Fibroblast of lung (primary cell): Measurements from ENCODE around the gene PTAR1. TPM values are rescaled to one million over a fixed set of nuclear protein-coding genes. Genes with fewer than 3 reads are reported as not detected.
A peak's percentile ranks its signal among the peaks of the same experiment; 100 is the strongest.

Experiments used
- DNase-seq, 2 donors: peaks; one replicate each; pipeline versions ENCODE4 v3.0.0 to v3.0.0-alpha.2; 2010; ENCODE audit warnings: low read depth in 2 of 2
- H2AFZ ChIP-seq: 2 replicates; pipeline ENCODE4 v1.5.1; 2012; ENCODE audit warnings: low read length, control low read depth, inconsistent platforms
- H3K27ac ChIP-seq: 2 replicates; pipeline ENCODE4 v1.5.1; 2011; ENCODE audit warnings: low read length, control low read depth; ENCODE audit not compliant: insufficient read depth
- H3K27me3 ChIP-seq: 2 replicates; pipeline ENCODE4 v1.5.1; 2011; ENCODE audit warnings: mild to moderate bottlenecking, low read length; ENCODE audit not compliant: control insufficient read depth, insufficient read depth
- H3K36me3 ChIP-seq: 2 replicates; pipeline ENCODE4 v1.5.1; 2011; ENCODE audit warnings: low read length; ENCODE audit not compliant: control insufficient read depth, insufficient read depth
- H3K4me1 ChIP-seq: 2 replicates; pipeline ENCODE4 v1.5.1; 2011; ENCODE audit warnings: low read length; ENCODE audit not compliant: control insufficient read depth, insufficient read depth; ENCODE audit errors: extremely low read depth
- H3K4me2 ChIP-seq: 2 replicates; pipeline ENCODE4 v1.5.1; 2011; ENCODE audit warnings: low read length, control low read depth; ENCODE audit not compliant: insufficient read depth; ENCODE audit errors: extremely low read depth
- H3K4me3 ChIP-seq, 4 experiments: fragments of 200-600 bp in 1 of 4; sonication (generic) in 1 of 4; replicated peaks in 1 of 4; 2 replicates each; pipeline ENCODE4 v1.5.1; 2011 to 2016; ENCODE audit warnings: low read length in 4 of 4, low read depth in 3 of 4, mild to moderate bottlenecking in 3 of 4, control low read depth in 2 of 4, inconsistent platforms in 1 of 4, mixed read lengths in 1 of 4; ENCODE audit not compliant: insufficient read depth in 1 of 4; ENCODE audit errors: control extremely low read depth in 1 of 4
- H3K79me2 ChIP-seq: 2 replicates; pipeline ENCODE4 v1.5.1; 2012; ENCODE audit warnings: mild to moderate bottlenecking, low read length, inconsistent platforms; ENCODE audit not compliant: control insufficient read depth, insufficient read depth
- H3K9ac ChIP-seq: 2 replicates; pipeline ENCODE4 v1.5.1; 2011; ENCODE audit warnings: mild to moderate bottlenecking, low read length, control low read depth; ENCODE audit not compliant: insufficient read depth
- H3K9me3 ChIP-seq: 2 replicates; pipeline ENCODE4 v1.5.1; 2012; ENCODE audit warnings: low read depth, low read length; ENCODE audit not compliant: control insufficient read depth, insufficient read depth
- H4K20me1 ChIP-seq: 2 replicates; pipeline ENCODE4 v1.5.1; 2011; ENCODE audit warnings: low read length; ENCODE audit not compliant: control insufficient read depth, insufficient read depth; ENCODE audit errors: extremely low read depth
- EZH2 ChIP-seq: IDR thresholded peaks from 2 replicates; pipeline ENCODE4 v1.5.1; 2012; ENCODE audit warnings: low read length, control low read depth, mild to moderate bottlenecking; ENCODE audit errors: missing control alignments
- polyA minus RNA-seq: library from RNA; depleted of rRNA, polyadenylated mRNA; stranded (reverse); fragments of >200 nt; gene quantifications from 2 replicates; pipeline ENCODE4 v1.2.3, GENCODE V29; 2011; ENCODE audit warnings: low replicate concordance
- polyA plus RNA-seq, 2 donors: library from polyadenylated mRNA; depleted of rRNA in 1 of 2; stranded (reverse) in 1 of 2; unstranded in 1 of 2; fragments of >200 nt; gene quantifications; 2 replicates each; pipeline ENCODE4 v1.2.1, GENCODE V29; 2011 to 2012; ENCODE audit warnings: missing spikeins in 1 of 2
- total RNA-seq: library from RNA; depleted of rRNA; stranded (reverse); fragments of >200 nt; gene quantifications from 2 replicates; pipeline ENCODE4 v1.2.1, GENCODE V29; 2014
- TF ChIP-seq, protein P1 (sequence below), 2 donors: IDR thresholded peaks in 1 of 2; conservative IDR thresholded peaks in 1 of 2; 1 replicate in 1 of 2; 2 replicates in 1 of 2; pipeline ENCODE4 v1.5.1; 2011 to 2012; ENCODE audit warnings: low read length in 2 of 2, control low read depth in 1 of 2, inconsistent platforms in 1 of 2, low read depth in 1 of 2, mild to moderate bottlenecking in 1 of 2

The PTAR1 gene, protein sequence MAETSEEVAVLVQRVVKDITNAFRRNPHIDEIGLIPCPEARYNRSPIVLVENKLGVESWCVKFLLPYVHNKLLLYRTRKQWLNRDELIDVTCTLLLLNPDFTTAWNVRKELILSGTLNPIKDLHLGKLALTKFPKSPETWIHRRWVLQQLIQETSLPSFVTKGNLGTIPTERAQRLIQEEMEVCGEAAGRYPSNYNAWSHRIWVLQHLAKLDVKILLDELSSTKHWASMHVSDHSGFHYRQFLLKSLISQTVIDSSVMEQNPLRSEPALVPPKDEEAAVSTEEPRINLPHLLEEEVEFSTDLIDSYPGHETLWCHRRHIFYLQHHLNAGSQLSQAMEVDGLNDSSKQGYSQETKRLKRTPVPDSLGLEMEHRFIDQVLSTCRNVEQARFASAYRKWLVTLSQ
- 74.5 and 115 TPM in 2 replicates for total RNA-seq
- 18.0 and 21.7 TPM in 2 replicates for polyA plus RNA-seq
- 11.9 and 18.8 TPM in 2 replicates for polyA plus RNA-seq (2012)
- polyA minus RNA-seq, result 11.3 and 25.2 TPM in 2 replicates

DNA sequence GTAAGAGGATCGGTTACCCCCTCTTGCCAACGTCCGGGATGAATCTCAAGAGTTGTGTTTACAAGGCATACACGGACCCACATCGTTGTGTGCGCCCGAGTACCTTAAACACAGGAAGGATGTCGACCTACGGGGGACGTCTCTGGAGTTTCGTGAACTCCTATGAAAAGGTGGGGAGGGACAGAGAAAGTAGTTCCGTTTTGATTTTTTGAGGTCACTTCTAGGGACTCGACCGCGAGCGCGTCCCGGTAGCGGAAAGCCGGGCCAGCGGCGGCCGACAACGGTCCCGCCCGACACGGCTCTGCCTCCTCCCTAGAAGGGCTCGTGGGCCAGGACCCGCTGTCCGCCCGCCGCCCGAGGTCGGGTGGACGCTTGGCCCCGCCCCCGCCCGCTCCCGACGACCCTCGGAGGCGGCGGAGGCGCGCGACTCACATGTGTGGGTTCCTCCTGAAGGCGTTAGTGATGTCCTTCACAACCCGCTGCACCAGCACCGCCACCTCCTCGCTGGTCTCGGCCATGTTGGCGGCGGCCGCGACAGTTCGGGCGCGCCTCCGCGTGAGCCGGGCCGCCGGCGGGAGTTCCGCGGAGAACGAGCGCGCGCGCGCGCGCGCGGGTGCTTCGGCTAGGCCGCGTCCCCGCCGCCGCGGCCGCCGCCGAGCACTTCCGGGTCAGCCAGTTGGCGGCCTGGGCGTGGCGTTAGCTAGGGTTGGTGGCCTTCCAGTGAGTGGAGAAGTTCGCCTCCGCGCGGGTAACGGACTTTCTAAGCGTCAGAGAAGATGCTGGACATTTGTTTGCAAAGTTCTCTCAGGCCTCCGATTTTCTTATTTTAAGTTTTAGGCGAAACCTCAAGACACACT lies at the start of gene PTAR1:
Gene PTAR1 (minus strand): TSS at position 591 of the 857 bp plus-strand sequence. CDS start 73 bp downstream, at position 518.
- H3K4me2 ChIP-seq, result peak within 1 kb of the TSS; percentile 91
- no peak for TF ChIP-seq EZH2
- TF ChIP-seq, protein P1, sequence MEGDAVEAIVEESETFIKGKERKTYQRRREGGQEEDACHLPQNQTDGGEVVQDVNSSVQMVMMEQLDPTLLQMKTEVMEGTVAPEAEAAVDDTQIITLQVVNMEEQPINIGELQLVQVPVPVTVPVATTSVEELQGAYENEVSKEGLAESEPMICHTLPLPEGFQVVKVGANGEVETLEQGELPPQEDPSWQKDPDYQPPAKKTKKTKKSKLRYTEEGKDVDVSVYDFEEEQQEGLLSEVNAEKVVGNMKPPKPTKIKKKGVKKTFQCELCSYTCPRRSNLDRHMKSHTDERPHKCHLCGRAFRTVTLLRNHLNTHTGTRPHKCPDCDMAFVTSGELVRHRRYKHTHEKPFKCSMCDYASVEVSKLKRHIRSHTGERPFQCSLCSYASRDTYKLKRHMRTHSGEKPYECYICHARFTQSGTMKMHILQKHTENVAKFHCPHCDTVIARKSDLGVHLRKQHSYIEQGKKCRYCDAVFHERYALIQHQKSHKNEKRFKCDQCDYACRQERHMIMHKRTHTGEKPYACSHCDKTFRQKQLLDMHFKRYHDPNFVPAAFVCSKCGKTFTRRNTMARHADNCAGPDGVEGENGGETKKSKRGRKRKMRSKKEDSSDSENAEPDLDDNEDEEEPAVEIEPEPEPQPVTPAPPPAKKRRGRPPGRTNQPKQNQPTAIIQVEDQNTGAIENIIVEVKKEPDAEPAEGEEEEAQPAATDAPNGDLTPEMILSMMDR (conservative IDR thresholded peaks at IDR 0.05 in 1 of 2, IDR thresholded peaks at IDR 0.05 in 1 of 2; ENCODE audit: low read depth in 1 of 2, low read length in 2 of 2), result no peak
- H3K36me3 ChIP-seq, result peaks cover 2% of the 10 kb centered on the region
- H3K9me3 ChIP-seq, result no peaks in the 10 kb centered on the region
- H2AFZ ChIP-seq, result peak within 1 kb of the TSS; percentile 89
- no peaks in the 10 kb centered on the region for H3K27me3 ChIP-seq
- H3K27ac ChIP-seq, result peak within 1 kb of the TSS; percentile 94
- H3K79me2 ChIP-seq, result peaks cover 45% of the 10 kb centered on the region
- DNase-seq, result peak; percentile 87 to 92
- no peaks in the 10 kb centered on the region for H4K20me1 ChIP-seq
- peaks cover 2% of the 10 kb centered on the region for H3K4me1 ChIP-seq
- H3K4me3 ChIP-seq, result peak within 1 kb of the TSS; percentile 70 to 94 (median 82)
- peak within 1 kb of the TSS; percentile 93 for H3K9ac ChIP-seq

DNA sequence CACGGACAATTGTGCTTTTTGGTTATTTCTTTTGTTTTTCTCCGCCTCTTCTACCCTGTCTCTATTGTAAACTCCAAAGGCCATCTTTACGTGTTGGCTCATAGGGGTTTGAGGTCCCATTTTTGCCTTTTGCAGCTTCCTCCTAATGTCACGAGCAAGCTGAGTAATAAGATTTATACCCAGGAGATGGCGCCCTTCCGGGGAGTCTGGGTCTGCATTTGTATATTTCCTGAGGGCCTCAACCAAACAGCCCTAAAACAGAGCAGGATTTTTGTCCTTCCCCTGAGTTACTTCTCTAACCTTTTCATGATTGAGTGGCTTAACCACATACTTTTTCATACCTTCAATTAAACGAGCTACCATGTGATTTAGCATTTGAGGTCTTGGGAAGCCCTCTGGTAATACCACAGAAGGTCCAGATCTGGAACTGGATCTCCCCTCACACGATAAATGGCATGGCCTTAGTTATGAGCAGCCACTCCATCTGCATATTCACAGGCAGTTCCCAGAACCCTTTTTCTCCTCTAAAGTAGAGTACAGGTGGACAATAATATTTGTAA lies 49.6 kb upstream of the PTAR1 start:
- Histone ChIP-seq H3K9me3 (no peaks in the 10 kb centered on the region), H3K36me3 (no peaks in the 10 kb centered on the region), H3K79me2 (no peaks in the 10 kb centered on the region), H3K4me2 (no peak overlapping the region), H3K9ac (no peak overlapping the region), H3K4me1 (no peaks in the 10 kb centered on the region), H3K27me3 (no peaks in the 10 kb centered on the region), H3K27ac (no peak overlapping the region), H3K4me3 (no peak overlapping the region), H2AFZ (no peak overlapping the region), H4K20me1 (no peaks in the 10 kb centered on the region)
- DNase-seq, result peak in 1 of 2 donors; percentile 33
- TF ChIP-seq, protein P1 (conservative IDR thresholded peaks at IDR 0.05 in 1 of 2, IDR thresholded peaks at IDR 0.05 in 1 of 2; ENCODE audit: low read depth in 1 of 2, low read length in 2 of 2), result peak; percentile 26 to 44
- TF ChIP-seq EZH2, result no peak

DNA sequence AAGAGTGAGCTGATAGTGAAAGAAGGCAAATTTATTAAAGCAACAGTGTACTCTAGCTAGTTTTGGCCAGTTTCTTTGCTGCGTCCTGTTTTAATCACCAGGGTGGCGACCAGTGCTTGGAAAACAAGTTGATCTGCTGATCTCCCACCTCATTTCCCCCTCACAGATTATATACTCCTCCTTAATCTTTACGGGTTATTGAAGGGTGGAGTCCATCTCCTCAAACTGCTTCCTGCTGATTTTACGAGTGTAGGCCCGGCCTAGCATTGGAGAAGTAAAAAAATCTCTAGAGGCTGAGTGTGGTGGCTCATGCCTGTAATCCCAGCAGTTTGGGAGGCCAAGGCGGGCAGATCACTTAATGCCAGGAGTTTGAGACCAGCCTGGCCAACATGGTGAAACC lies 46.8 kb upstream of the PTAR1 start:
- Histone ChIP-seq H3K9me3 (no peaks in the 10 kb centered on the region), H4K20me1 (no peaks in the 10 kb centered on the region), H3K27me3 (no peaks in the 10 kb centered on the region), H3K36me3 (no peaks in the 10 kb centered on the region), H2AFZ (no peak overlapping the region), H3K4me2 (no peak overlapping the region), H3K9ac (no peak overlapping the region), H3K27ac (no peak overlapping the region), H3K79me2 (no peaks in the 10 kb centered on the region), H3K4me1 (no peaks in the 10 kb centered on the region), H3K4me3 (no peak overlapping the region)
- no peak for TF ChIP-seq EZH2
- TF ChIP-seq, protein P1 (conservative IDR thresholded peaks at IDR 0.05 in 1 of 2, IDR thresholded peaks at IDR 0.05 in 1 of 2; ENCODE audit: low read depth in 1 of 2, low read length in 2 of 2), result no peak
- DNase-seq, result no peak
